DMS153 (cell line): ENCODE results near the gene IL1RL2.

Experiments used
- DNase-seq: peaks from one replicate; lab custom pipeline; 2025; lab: John Stamatoyannopoulos, UW

IL1RL2 gene

GRCh38 chr2:102194609-102195268 is 7.9 kb downstream of the IL1RL2 start:
- no peak for DNase-seq

GRCh38 chr2:102197389-102198137 is 10.7 kb downstream of the IL1RL2 start:
- DNase-seq = no peak

- no peak for DNase-seq
These were observed 13.7 kb downstream of the IL1RL2 start for GRCh38 chr2:102200539-102200938.

GRCh38 chr2:102204638-102205037 is 17.8 kb downstream of the IL1RL2 start:
- DNase-seq = no peak

GRCh38 chr2:102206666-102207341 is 20.0 kb downstream of the IL1RL2 start:
- no peak for DNase-seq

- no peak for DNase-seq
These were observed 22.0 kb downstream of the IL1RL2 start for GRCh38 chr2:102208774-102209173.

GRCh38 chr2:102209474-102209873 is 22.7 kb downstream of the IL1RL2 start:
- no peak for DNase-seq

- no peak for DNase-seq
These were observed 30.2 kb downstream of the IL1RL2 start for GRCh38 chr2:102217032-102217431.

- no peak for DNase-seq
These were observed 38.3 kb downstream of the IL1RL2 start for GRCh38 chr2:102224824-102225739.

GRCh38 chr2:102226171-102226570 is 39.3 kb downstream of the IL1RL2 start:
- no peak for DNase-seq

GRCh38 chr2:102226612-102227391 is 40.0 kb downstream of the IL1RL2 start:
- peak; percentile 89 for DNase-seq

- no peak for DNase-seq
These were observed 42.4 kb downstream of the IL1RL2 start for GRCh38 chr2:102229141-102229769.

GRCh38 chr2:102230410-102230909 is 43.6 kb downstream of the IL1RL2 start:
- DNase-seq = no peak

- DNase-seq = no peak
These were observed 46.5 kb downstream of the IL1RL2 start for GRCh38 chr2:102233132-102233884.

GRCh38 chr2:102235042-102235473 is 48.2 kb downstream of the IL1RL2 start:
- DNase-seq = no peak

- no peak for DNase-seq
These were observed 48.7 kb downstream of the IL1RL2 start for GRCh38 chr2:102235491-102235890.

GRCh38 chr2:102236132-102236531 is 49.3 kb downstream of the IL1RL2 start:
- no peak for DNase-seq

- no peak for DNase-seq
These were observed 50.4 kb downstream of the IL1RL2 start for GRCh38 chr2:102237176-102237575.

GRCh38 chr2:102238039-102238756 is 51.4 kb downstream of the IL1RL2 start:
- no peak for DNase-seq
